Measurements from ENCODE around the gene PCDHGC3.

DNA sequence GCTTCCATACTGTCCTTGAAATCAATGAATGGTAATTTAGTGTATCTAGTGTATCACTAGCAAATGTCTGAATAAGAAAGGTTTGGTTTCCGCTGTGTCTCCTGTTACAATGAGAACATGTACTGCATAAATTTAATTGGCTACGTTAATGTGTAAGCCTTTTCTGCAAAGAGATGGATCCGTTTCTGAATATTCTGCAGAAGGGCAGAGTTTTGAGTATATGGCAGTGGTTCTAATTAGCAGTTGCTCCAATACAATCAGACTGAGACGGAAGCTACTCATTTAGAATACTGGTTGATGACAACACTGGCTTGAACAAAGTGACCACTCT, 8.5 kb downstream of the PCDHGC3 start:
- TF ChIP-seq, protein P1, sequence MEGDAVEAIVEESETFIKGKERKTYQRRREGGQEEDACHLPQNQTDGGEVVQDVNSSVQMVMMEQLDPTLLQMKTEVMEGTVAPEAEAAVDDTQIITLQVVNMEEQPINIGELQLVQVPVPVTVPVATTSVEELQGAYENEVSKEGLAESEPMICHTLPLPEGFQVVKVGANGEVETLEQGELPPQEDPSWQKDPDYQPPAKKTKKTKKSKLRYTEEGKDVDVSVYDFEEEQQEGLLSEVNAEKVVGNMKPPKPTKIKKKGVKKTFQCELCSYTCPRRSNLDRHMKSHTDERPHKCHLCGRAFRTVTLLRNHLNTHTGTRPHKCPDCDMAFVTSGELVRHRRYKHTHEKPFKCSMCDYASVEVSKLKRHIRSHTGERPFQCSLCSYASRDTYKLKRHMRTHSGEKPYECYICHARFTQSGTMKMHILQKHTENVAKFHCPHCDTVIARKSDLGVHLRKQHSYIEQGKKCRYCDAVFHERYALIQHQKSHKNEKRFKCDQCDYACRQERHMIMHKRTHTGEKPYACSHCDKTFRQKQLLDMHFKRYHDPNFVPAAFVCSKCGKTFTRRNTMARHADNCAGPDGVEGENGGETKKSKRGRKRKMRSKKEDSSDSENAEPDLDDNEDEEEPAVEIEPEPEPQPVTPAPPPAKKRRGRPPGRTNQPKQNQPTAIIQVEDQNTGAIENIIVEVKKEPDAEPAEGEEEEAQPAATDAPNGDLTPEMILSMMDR (IDR thresholded peaks at IDR 0.05; ENCODE audit: low read depth, low read length, poor library complexity, severe bottlenecking), result no peak
- TF ChIP-seq EZH2phosphoT487 (IDR thresholded peaks at IDR 0.05; ENCODE audit: borderline replicate concordance, low read length), result no peak

Measured in DOHH2 (cell line).